Rectal smooth muscle tissue (tissue), 1 donor: ENCODE data around the gene PHACTR3.

Experiments used
- H3K27ac ChIP-seq: one replicate; pipeline ENCODE4 v1.7.0; 2013; ENCODE audit warnings: low read depth, low read length, inconsistent platforms
- H3K27me3 ChIP-seq: one replicate; pipeline ENCODE4 v1.7.0; 2013; ENCODE audit warnings: low read length; ENCODE audit not compliant: control insufficient read depth, insufficient read depth
- H3K36me3 ChIP-seq: one replicate; pipeline ENCODE4 v1.7.0; 2013; ENCODE audit warnings: low read length; ENCODE audit not compliant: control insufficient read depth, insufficient read depth
- H3K4me1 ChIP-seq: one replicate; pipeline ENCODE4 v1.7.0; 2013; ENCODE audit warnings: low read length; ENCODE audit not compliant: control insufficient read depth, insufficient read depth
- H3K4me3 ChIP-seq: one replicate; pipeline ENCODE4 v1.7.0; 2013; ENCODE audit warnings: low read length
- H3K9ac ChIP-seq: one replicate; pipeline ENCODE4 v1.7.0; 2013; ENCODE audit warnings: low read length

PHACTR3 gene

DNA sequence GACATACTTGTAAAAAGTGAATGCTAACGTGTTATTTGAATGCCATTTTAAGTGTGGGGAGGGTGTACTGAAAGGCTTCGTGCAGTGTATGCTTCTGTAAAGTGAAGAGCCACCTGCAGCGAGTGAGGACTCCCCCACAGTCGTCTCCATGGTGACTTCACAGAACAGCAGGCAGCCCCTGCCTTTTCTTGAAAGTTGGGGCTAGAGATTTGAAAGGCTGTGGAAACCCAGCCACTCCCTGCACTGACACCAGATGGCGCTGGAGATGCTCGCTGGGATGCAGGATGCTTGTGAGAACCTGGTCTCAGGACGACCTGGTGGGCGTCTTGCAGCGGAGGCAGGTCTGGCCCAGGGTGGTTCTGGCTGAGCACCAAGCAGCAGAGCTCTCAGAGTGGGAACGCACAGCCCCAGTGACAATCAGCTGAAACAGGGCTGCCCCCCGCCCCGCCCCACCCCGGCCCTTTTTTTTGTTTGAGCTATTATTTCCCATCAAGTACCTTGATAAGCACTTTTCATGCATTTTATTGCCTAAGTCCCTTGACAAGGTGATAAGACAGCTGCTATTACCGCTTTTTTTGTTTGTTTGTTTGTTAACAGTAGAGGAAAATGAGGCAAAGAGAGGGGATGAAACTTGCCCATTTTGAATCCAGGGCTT lies 178.8 kb downstream of the PHACTR3 start:
- no peaks in the 10 kb centered on the region for H3K4me1 ChIP-seq
- no peaks in the 10 kb centered on the region for H3K36me3 ChIP-seq
- no peak overlapping the region for H3K27ac ChIP-seq
- H3K4me3 ChIP-seq: no peak overlapping the region
- no peak overlapping the region for H3K9ac ChIP-seq
- H3K27me3 ChIP-seq: no peaks in the 10 kb centered on the region

DNA sequence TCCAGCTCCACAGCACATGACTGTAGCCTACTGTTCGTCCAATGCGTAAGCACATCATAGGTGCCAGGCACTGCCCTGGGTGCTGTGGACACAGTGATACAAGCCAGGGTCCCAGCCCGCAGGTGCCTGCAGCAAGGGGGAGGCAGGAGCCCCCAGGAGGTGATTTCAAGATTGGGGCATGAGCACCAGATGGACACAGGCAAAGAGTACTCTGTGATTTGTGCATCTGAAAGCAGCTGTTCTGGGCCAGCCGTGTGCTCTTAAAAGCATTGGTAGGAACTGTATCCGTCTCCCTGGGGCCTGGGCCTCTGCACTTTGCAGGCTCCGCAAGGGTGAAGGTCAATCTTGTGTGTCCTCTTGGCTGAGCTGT lies 179.3 kb downstream of the PHACTR3 start:
- no peaks in the 10 kb centered on the region for H3K27me3 ChIP-seq
- no peaks in the 10 kb centered on the region for H3K4me1 ChIP-seq
- no peak overlapping the region for H3K27ac ChIP-seq
- no peaks in the 10 kb centered on the region for H3K36me3 ChIP-seq
- no peak overlapping the region for H3K4me3 ChIP-seq
- H3K9ac ChIP-seq: no peak overlapping the region

DNA sequence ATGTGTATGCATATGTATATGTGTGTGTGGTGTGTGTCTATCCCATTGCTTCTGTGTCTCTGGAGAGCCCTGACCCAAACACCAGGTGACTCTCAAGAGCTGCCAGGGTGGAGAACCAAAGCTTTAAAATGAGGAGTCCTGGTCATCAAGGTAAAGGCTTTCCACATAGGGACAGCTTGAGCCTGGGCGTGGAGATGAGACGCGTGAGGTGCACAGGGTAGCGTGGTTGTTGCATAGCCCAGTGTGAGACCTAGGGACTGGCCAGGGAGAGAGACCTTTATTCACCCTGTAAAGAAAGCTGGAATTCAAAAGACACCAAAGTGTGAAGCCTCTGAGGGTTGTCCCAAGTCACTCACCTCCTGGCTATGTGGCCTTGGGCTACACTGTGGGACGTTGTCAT lies 180.0 kb downstream of the PHACTR3 start:
- no peak overlapping the region for H3K4me3 ChIP-seq
- H3K4me1 ChIP-seq: no peaks in the 10 kb centered on the region
- H3K9ac ChIP-seq: no peak overlapping the region
- no peaks in the 10 kb centered on the region for H3K27me3 ChIP-seq
- no peak overlapping the region for H3K27ac ChIP-seq
- H3K36me3 ChIP-seq: no peaks in the 10 kb centered on the region

DNA sequence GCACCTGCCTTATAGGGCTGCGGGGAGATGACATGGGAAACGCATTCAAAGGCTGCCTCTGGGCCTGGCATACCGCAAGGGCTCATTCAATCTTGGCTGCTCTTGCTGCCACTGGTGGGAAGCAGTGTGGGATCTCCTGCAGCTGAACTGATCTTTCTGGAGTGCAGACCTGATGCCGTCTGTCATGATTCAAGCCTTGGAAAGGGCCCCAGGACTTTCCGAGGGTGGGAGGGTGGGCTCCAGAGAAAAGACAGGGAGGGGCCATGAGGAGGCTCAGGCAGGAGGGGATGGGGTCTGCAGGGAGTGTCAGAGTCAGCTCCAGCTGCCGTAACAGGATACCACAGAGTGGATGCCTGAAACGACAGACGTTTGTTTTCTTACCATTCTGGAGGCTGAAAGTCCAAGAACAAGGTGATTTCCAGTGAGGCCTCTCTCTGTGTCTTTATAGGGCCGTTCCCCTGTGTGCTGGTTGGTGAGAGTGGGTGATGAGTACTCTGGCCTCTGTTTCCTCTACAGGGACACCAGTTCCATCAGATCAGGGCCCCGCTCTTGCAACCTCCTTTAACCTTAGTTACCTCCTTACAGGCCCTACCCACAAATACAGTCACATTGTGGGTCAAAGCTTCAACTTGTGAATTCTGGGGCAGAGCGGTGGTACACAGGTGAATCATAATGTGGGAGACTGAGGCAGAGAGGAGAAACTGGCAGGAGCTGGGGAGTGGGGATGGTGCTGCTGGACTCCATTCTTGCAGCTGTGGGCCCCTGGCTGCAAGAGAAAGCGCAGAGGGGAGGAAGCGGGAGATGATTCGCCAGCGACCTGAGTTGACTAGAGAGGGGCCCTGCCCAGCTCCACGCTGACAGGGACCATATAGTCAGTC lies 180.7 kb downstream of the PHACTR3 start:
- Histone ChIP-seq H3K27me3 (no peaks in the 10 kb centered on the region), H3K4me3 (no peak overlapping the region), H3K36me3 (no peaks in the 10 kb centered on the region), H3K27ac (no peak overlapping the region), H3K4me1 (no peaks in the 10 kb centered on the region), H3K9ac (no peak overlapping the region)

DNA sequence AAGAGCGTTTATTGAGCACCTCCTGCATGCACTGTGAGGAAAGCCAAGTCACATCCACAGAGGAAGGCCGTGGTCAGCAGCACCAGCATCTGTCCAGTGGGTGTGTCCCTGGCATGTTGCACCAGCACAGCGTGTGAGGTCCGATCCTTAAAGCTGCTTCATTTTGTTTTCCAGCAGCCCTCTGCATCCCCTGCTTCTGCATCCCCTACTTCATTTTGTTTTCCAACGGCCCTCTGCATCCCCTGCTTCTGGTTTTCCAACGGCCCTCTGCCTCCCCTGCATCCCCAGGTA lies 181.3 kb downstream of the PHACTR3 start:
- H3K9ac ChIP-seq: no peak overlapping the region
- no peaks in the 10 kb centered on the region for H3K27me3 ChIP-seq
- no peak overlapping the region for H3K4me3 ChIP-seq
- no peak overlapping the region for H3K27ac ChIP-seq
- H3K36me3 ChIP-seq: no peaks in the 10 kb centered on the region
- H3K4me1 ChIP-seq: no peaks in the 10 kb centered on the region

DNA sequence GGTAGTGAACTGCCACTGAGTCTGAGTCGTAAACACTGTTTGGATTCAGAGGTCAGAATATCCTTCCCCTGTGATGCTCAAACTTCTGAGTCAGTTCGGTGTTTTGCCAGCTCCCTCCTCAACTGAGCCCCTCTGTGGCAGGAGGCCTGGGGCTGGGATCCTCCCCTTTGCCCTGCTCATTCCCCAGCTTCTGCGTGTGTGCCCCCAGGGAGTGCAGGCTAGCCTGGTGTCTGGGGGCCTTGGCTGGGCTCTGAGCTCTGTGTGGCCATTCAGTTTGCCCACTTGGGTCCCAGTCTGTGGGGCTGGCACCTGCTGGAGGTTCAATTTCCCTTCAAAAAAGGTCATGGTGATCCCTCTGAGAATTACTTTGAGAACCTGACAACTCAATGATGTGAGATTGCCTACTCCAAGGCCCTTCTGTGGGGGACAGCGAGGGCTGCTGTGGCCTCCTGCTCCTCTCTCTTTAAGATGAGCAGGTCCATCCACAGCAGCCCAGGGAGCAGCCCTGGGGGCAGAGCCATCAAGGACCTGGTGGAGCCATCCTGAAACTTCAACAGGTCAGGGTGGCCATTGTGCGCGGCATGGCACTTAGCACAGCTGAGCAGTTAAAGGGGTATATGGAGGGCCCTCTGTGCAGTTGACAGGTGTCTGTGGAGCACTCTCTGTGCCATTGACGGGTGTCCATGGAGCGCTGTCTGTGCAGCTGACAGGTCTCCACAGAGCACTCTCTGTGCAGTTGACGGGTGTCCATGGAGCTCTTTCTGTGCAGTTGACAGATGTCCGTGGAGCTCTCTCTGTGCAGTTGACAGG lies 181.9 kb downstream of the PHACTR3 start:
- Histone ChIP-seq H3K27me3 (no peaks in the 10 kb centered on the region), H3K4me3 (no peak overlapping the region), H3K4me1 (no peaks in the 10 kb centered on the region), H3K36me3 (no peaks in the 10 kb centered on the region), H3K27ac (no peak overlapping the region), H3K9ac (no peak overlapping the region)

DNA sequence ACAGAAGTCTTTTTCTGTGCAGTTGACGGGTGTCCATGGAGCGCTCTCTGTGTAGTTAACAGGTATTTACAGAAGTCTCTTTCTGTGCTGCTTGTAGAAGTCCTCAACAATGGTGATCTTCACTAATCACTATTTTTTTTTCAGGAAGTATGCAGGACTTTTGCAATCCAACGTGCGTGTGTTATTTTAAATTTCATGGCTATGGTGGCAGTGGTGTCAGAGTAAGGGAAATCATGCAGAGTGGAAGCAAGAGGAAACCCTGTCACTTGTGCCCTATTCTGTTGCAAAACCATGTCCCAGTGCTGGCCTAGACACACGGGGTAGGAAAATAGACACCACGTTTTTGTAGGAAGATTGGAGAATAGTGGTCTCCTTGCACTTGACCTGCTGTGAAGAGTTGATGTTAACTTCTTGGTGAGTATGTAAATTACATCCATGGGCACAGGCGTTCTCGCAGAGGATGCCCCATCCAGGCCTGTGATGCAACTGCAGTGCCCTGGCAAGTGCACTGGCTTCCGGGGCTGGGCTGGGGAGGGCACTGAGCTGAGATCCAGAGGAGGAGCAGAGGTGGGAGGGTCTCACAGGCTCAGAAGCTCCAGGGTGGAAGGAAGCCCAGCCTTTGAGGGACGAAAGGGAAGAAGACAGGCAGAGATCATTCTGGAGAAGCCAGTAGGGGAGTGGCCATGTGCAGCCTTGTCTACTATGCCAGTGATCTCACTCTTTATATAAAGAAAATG lies 182.6 kb downstream of the PHACTR3 start:
- Histone ChIP-seq H3K9ac (no peak overlapping the region), H3K4me1 (no peaks in the 10 kb centered on the region), H3K36me3 (no peaks in the 10 kb centered on the region), H3K4me3 (no peak overlapping the region), H3K27ac (no peak overlapping the region), H3K27me3 (no peaks in the 10 kb centered on the region)

DNA sequence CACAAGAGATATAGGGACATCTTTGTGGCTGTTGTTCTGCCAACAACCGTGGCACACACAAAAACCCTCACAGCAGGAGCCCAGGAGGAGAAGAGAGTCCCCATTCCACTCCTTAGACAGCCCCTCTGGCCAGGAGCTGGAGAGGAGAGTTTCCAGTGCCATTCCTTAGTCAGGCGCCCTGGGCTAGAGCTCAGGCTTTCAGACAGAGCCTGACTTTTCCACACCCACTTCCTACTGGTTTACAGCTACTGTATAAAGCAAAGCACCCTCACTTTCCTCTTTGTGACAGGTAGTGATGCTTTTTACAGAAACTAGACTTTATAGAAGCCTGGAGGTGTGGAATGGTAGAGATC lies 183.2 kb downstream of the PHACTR3 start:
- Histone ChIP-seq H3K4me1 (no peaks in the 10 kb centered on the region), H3K9ac (no peak overlapping the region), H3K36me3 (no peaks in the 10 kb centered on the region), H3K27me3 (no peaks in the 10 kb centered on the region), H3K27ac (no peak overlapping the region), H3K4me3 (no peak overlapping the region)

DNA sequence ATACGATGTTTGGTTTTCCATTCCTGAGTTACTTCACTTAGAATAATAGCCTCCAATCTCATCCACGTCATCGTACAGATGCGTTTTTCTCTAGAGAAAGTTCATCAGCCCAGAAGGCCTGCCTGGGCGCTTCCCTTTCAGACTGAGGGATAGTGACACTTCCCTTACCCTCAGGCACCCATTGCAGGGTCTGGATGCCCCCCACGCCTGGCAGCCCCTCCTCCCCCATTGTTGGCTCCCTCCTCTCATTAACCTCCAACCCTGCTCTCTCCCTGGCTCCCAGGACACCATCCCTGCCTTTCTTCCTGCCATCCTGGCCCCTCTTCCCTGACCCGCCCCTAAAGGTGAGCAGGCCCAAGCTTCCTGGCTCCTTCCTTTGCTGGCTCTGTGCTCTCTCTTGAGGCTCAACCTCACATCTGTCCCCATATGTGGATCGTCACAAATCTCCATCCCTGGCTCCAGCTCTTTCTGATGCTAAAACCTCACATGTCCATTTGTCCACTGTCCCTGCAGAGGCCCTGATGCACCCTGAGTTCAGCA lies 183.9 kb downstream of the PHACTR3 start:
- Histone ChIP-seq H3K36me3 (no peaks in the 10 kb centered on the region), H3K27me3 (no peaks in the 10 kb centered on the region), H3K4me1 (no peaks in the 10 kb centered on the region), H3K4me3 (no peak overlapping the region), H3K9ac (no peak overlapping the region), H3K27ac (no peak overlapping the region)

DNA sequence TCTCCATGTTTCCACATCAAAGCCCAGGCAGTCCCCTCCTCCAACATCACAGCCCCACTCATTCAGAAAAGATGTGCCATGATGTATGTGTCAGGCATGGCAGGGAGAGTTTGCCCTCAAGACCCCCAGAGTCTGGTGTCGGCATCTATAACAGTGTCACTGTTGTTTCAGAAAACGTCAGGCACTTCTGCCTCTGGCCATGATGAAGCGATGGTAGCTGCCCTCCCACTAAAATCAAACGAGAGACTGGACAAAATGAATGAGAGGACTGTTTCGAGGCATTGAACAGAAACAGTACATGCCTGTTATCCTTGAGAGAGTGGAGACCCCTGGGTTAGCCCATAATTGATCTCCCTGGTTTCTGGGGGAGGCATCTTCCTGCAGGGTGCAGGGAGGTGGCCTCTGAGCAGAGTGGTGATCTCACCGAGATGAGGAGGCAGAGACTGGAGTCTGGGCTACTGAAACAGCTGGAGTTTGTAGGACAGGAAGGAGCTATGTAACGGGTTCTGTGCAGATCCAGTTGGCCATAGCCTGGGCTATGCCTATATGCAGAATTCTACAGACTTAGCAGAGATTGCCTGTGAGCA lies 184.6 kb downstream of the PHACTR3 start:
- Histone ChIP-seq H3K36me3 (no peaks in the 10 kb centered on the region), H3K4me3 (no peak overlapping the region), H3K4me1 (no peaks in the 10 kb centered on the region), H3K27ac (no peak overlapping the region), H3K9ac (no peak overlapping the region), H3K27me3 (no peaks in the 10 kb centered on the region)

DNA sequence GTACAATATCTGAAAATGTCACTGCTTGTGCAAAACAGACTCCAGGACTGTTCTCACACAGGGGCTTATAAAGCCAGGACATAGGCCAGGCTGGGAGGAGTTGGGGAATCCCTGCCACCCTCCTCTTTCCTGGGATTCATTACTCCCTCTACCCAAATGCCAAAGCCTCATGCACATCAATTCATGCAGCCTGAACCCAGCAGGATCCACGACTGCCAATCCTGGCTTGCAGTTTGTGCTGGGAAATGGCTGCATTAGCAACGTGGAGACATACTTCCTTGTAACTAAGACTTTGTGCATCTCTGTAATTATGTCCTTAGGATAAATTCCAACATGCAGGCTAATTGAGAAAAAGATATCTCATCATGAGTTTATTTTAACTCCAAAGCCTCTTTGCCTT lies 185.3 kb downstream of the PHACTR3 start:
- Histone ChIP-seq H3K27me3 (no peaks in the 10 kb centered on the region), H3K36me3 (no peaks in the 10 kb centered on the region), H3K9ac (no peak overlapping the region)

DNA sequence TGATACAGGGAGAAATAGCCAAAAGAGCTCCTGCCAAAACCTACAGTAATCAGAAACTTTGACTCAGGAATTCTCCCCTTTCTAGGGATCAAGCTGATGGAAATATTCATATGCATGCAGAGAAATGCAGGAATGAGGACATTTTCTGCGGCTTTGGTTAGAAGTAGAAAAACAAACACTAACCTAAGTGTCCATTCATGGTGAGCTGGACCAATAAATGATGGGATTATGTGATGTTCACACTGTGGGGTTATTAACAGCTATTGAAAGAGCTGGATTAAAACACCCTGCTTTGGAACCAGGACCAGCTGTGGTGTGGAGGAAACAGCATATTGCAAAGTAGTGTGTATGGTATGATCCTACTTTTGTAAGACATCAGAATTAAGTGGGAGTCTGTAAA lies 186.0 kb downstream of the PHACTR3 start:
- H3K9ac ChIP-seq: no peak overlapping the region
- H3K36me3 ChIP-seq: no peaks in the 10 kb centered on the region
- no peak overlapping the region for H3K4me3 ChIP-seq
- no peak overlapping the region for H3K27ac ChIP-seq
- no peaks in the 10 kb centered on the region for H3K4me1 ChIP-seq
- H3K27me3 ChIP-seq: no peaks in the 10 kb centered on the region

More for the DNA sequence above, 185.3 kb downstream of the PHACTR3 start:
- Histone ChIP-seq H3K27ac (no peak overlapping the region), H3K4me1 (no peaks in the 10 kb centered on the region), H3K4me3 (no peak overlapping the region)
